GM23338 (cell line): ENCODE measurements around the gene PHC2. TPM values are rescaled to one million over a fixed set of nuclear protein-coding genes. Genes with fewer than 3 reads are reported as not detected.
A peak's percentile ranks its signal among the peaks of the same experiment; 100 is the strongest.

Source experiments
- ATAC-seq: fragments of 200-7000 bp; cut with Tn5 transposase; 3 replicates; pipeline ENCODE4 v1.9.1; 2020
- DNase-seq: peaks from one replicate; pipeline ENCODE4 v3.0.0-alpha.2; 2015; ENCODE audit warnings: low spot score
- H2AFZ ChIP-seq: fragments of 200-600 bp; sonication (generic); 2 replicates; pipeline ENCODE4 v1.8.0; 2016; ENCODE audit warnings: antibody characterized with exemption, mild to moderate bottlenecking, moderate library complexity
- H3F3A ChIP-seq: fragments of 200-600 bp; sonication (generic); replicated peaks from 2 replicates; pipeline ENCODE4 v1.8.0; 2017; ENCODE audit warnings: antibody characterized with exemption, mixed run types, low read depth
- H3K27ac ChIP-seq: fragments of 200-600 bp; sonication (generic); 2 replicates; pipeline ENCODE4 v1.6.1; 2016; ENCODE audit warnings: low read depth
- H3K27me3 ChIP-seq: fragments of 200-600 bp; sonication (generic); 2 replicates; pipeline ENCODE4 v1.8.0; 2016; ENCODE audit warnings: mild to moderate bottlenecking, mixed run types, moderate library complexity; ENCODE audit not compliant: insufficient read depth
- H3K36me3 ChIP-seq: fragments of 200-600 bp; sonication (generic); 2 replicates; pipeline ENCODE4 v1.8.0; 2016; ENCODE audit warnings: mild to moderate bottlenecking; ENCODE audit not compliant: insufficient read depth
- H3K4me1 ChIP-seq: fragments of 200-600 bp; sonication (generic); 2 replicates; pipeline ENCODE4 v1.8.0; 2016; ENCODE audit warnings: mild to moderate bottlenecking, moderate library complexity; ENCODE audit not compliant: insufficient read depth
- H3K4me2 ChIP-seq: fragments of 200-600 bp; sonication (generic); 2 replicates; pipeline ENCODE4 v1.7.1; 2017; ENCODE audit warnings: mixed run types
- H3K4me3 ChIP-seq: fragments of 200-600 bp; sonication (generic); 2 replicates; pipeline ENCODE4 v1.6.1; 2016; ENCODE audit warnings: mixed run types
- H3K79me2 ChIP-seq: fragments of 200-600 bp; sonication (generic); replicated peaks from 2 replicates; pipeline ENCODE4 v1.8.0; 2017; ENCODE audit warnings: mild to moderate bottlenecking; ENCODE audit not compliant: insufficient read depth
- H3K9me2 ChIP-seq: fragments of 200-600 bp; sonication (generic); 2 replicates; pipeline ENCODE4 v1.8.0; 2017; ENCODE audit not compliant: insufficient read depth
- H4K20me1 ChIP-seq: fragments of 200-600 bp; sonication (generic); replicated peaks from 2 replicates; pipeline ENCODE4 v1.8.0; 2017; ENCODE audit warnings: mild to moderate bottlenecking; ENCODE audit not compliant: insufficient read depth
- H3K27ac Mint-ChIP-seq: 2 replicates; pipeline ENCODE4 v1.8.0; 2020; ENCODE audit warnings: inconsistent platforms, mild to moderate bottlenecking, moderate library complexity, mixed read lengths
- H3K27me3 Mint-ChIP-seq: 3 replicates; pipeline ENCODE4 v1.8.0; 2022; ENCODE audit warnings: low read depth, mild to moderate bottlenecking, moderate library complexity, mixed read lengths, inconsistent platforms; ENCODE audit not compliant: insufficient read depth, poor library complexity
- H3K36me3 Mint-ChIP-seq: 3 replicates; pipeline ENCODE4 v1.8.0; 2021; ENCODE audit warnings: low read depth, mild to moderate bottlenecking, inconsistent platforms, moderate library complexity, mixed read lengths
- H3K4me1 Mint-ChIP-seq: 3 replicates; pipeline ENCODE4 v1.8.0; 2020; ENCODE audit warnings: mild to moderate bottlenecking, inconsistent platforms, mixed read lengths
- H3K4me3 Mint-ChIP-seq: 3 replicates; pipeline ENCODE4 v1.8.0; 2021; ENCODE audit warnings: moderate library complexity, mild to moderate bottlenecking, inconsistent platforms, mixed read lengths
- H3K9me3 Mint-ChIP-seq: 3 replicates; pipeline ENCODE4 v1.8.0; 2020; ENCODE audit warnings: moderate library complexity, mild to moderate bottlenecking, inconsistent platforms, mixed read lengths
- EZH2 ChIP-seq: fragments of 200-600 bp; sonication (generic); IDR thresholded peaks from one replicate; pipeline ENCODE4 v1.8.0; 2017; ENCODE audit warnings: antibody characterized with exemption, mild to moderate bottlenecking, low read depth; ENCODE audit not compliant: unreplicated experiment
- JUNB ChIP-seq: IDR thresholded peaks from one replicate; pipeline ENCODE4 v1.6.1; 2016; ENCODE audit warnings: antibody characterized with exemption; ENCODE audit not compliant: unreplicated experiment
- NANOG ChIP-seq: IDR thresholded peaks from 2 replicates; pipeline ENCODE4 v1.6.1; 2016; ENCODE audit warnings: antibody characterized with exemption, borderline replicate concordance
- polyA plus RNA-seq: library from polyadenylated mRNA; unstranded; fragments of >200 nt; fragmentation: Nextera tagmentation; extraction: Ambion mirVana; gene quantifications from 2 replicates; pipeline ENCODE4 v1.2.1, GENCODE V29; 2016
- total RNA-seq: library from RNA; depleted of rRNA; stranded (reverse); fragments of >200 nt; shearing (Covaris generic); gene quantifications from 2 replicates; pipeline ENCODE4 v1.2.3, GENCODE V29; 2014
- TF ChIP-seq, protein P1 (sequence below): fragments of 250-450 bp; sonication (Bioruptor Pico); IDR thresholded peaks from 2 replicates; pipeline ENCODE4 v1.5.0; 2020; ENCODE audit warnings: mild to moderate bottlenecking, moderate library complexity
- TF ChIP-seq, protein P2 (sequence below): IDR thresholded peaks from one replicate; pipeline ENCODE4 v1.6.1; 2018; ENCODE audit warnings: antibody characterized with exemption; ENCODE audit not compliant: unreplicated experiment
- TF ChIP-seq, protein P3 (sequence below): IDR thresholded peaks from 2 replicates; pipeline ENCODE4 v1.6.1; 2016; ENCODE audit warnings: antibody characterized with exemption

Gene PHC2
- total and polyA plus RNA-seq, 2 experiments from 2014 or later, result 1.7 to 7.3 TPM

DNA sequence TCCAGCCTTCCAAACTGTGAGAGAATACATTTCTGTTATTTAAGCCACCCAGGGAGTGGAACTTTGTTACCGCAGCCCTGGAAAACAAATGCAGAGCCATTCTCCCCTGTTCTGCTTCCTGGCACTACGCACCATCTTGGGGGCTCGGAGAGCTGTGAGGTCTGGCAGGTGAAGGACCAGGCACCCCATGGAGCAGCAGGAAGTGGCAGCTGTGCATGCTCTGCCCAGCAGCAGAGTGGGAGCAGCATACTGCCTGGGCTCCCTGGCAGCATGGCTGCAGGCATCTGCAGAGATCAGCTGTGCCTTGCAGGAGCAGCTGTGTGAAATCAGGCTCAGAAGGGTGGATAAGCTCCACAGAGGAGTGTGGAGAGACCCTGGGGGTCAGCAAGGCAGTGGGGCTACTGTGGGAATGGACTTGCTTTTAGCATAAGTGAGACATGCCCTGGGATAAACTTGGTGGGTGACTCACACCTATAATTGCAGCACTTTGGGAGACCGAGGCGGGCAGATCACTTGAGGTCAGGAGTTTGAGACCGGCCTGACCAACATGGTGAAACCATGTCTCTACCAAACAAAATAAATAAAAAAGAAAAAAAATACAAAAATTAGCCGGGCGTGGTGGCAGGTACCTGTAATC lies 23.9 kb upstream of the PHC2 start:
- peaks cover 3% of the 10 kb centered on the region; the same call in 1 of the 2 replicates for H3K4me1 ChIP-seq
- H3K4me2 ChIP-seq, result no peak overlapping the region
- no peak overlapping the region for H3K4me3 ChIP-seq
- H3K9me2 ChIP-seq, result no peaks in the 10 kb centered on the region
- H2AFZ ChIP-seq, result no peak overlapping the region
- Mint-ChIP-seq H3K4me1 (peaks cover 12% of the 10 kb centered on the region), H3K27me3 (peaks cover 4% of the 10 kb centered on the region), H3K9me3 (no peaks in the 10 kb centered on the region), H3K36me3 (no peaks in the 10 kb centered on the region), H3K27ac (no peak overlapping the region), H3K4me3 (no peak overlapping the region)
- no peaks in the 10 kb centered on the region for H3F3A ChIP-seq
- no peaks in the 10 kb centered on the region for H4K20me1 ChIP-seq
- no peak for DNase-seq
- no peak for TF ChIP-seq NANOG
- no peak for TF ChIP-seq JUNB
- no peaks in the 10 kb centered on the region for H3K36me3 ChIP-seq
- H3K79me2 ChIP-seq, result no peaks in the 10 kb centered on the region
- no peaks in the 10 kb centered on the region for H3K27me3 ChIP-seq
- ATAC-seq, result peak; percentile 53; the same call in 2 of the 3 replicates
- no peak overlapping the region for H3K27ac ChIP-seq

DNA sequence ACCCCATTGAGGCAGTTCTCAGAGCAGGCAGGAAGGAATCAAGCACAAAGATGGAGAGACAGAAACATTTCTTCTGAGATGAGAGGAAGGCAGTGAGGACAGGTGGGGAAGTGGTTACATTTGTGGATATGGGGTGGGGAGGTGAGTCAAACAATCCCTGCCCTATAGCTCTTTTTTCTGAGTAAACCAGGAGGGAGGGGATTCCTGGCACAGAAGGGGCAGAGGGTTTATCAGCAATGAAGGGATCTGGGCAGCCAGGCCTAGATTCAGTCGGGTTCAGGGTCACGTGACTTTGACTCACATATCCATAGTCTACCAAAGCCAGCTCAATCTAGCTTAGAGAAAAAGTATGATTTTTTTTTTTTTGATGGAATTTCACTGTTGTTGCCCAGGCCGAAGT lies 15.7 kb upstream of the PHC2 start:
- H3K27me3 ChIP-seq, result no peaks in the 10 kb centered on the region
- no peaks in the 10 kb centered on the region for H3K79me2 ChIP-seq
- Mint-ChIP-seq H3K9me3 (no peaks in the 10 kb centered on the region), H3K4me3 (no peak overlapping the region), H3K4me1 (peaks cover 7% of the 10 kb centered on the region), H3K27ac (no peak overlapping the region), H3K27me3 (peaks cover 9% of the 10 kb centered on the region), H3K36me3 (no peaks in the 10 kb centered on the region)
- DNase-seq (no peak), ATAC-seq (no peak)
- no peaks in the 10 kb centered on the region for H4K20me1 ChIP-seq
- no peak overlapping the region for H3K4me3 ChIP-seq
- TF ChIP-seq, protein P1, sequence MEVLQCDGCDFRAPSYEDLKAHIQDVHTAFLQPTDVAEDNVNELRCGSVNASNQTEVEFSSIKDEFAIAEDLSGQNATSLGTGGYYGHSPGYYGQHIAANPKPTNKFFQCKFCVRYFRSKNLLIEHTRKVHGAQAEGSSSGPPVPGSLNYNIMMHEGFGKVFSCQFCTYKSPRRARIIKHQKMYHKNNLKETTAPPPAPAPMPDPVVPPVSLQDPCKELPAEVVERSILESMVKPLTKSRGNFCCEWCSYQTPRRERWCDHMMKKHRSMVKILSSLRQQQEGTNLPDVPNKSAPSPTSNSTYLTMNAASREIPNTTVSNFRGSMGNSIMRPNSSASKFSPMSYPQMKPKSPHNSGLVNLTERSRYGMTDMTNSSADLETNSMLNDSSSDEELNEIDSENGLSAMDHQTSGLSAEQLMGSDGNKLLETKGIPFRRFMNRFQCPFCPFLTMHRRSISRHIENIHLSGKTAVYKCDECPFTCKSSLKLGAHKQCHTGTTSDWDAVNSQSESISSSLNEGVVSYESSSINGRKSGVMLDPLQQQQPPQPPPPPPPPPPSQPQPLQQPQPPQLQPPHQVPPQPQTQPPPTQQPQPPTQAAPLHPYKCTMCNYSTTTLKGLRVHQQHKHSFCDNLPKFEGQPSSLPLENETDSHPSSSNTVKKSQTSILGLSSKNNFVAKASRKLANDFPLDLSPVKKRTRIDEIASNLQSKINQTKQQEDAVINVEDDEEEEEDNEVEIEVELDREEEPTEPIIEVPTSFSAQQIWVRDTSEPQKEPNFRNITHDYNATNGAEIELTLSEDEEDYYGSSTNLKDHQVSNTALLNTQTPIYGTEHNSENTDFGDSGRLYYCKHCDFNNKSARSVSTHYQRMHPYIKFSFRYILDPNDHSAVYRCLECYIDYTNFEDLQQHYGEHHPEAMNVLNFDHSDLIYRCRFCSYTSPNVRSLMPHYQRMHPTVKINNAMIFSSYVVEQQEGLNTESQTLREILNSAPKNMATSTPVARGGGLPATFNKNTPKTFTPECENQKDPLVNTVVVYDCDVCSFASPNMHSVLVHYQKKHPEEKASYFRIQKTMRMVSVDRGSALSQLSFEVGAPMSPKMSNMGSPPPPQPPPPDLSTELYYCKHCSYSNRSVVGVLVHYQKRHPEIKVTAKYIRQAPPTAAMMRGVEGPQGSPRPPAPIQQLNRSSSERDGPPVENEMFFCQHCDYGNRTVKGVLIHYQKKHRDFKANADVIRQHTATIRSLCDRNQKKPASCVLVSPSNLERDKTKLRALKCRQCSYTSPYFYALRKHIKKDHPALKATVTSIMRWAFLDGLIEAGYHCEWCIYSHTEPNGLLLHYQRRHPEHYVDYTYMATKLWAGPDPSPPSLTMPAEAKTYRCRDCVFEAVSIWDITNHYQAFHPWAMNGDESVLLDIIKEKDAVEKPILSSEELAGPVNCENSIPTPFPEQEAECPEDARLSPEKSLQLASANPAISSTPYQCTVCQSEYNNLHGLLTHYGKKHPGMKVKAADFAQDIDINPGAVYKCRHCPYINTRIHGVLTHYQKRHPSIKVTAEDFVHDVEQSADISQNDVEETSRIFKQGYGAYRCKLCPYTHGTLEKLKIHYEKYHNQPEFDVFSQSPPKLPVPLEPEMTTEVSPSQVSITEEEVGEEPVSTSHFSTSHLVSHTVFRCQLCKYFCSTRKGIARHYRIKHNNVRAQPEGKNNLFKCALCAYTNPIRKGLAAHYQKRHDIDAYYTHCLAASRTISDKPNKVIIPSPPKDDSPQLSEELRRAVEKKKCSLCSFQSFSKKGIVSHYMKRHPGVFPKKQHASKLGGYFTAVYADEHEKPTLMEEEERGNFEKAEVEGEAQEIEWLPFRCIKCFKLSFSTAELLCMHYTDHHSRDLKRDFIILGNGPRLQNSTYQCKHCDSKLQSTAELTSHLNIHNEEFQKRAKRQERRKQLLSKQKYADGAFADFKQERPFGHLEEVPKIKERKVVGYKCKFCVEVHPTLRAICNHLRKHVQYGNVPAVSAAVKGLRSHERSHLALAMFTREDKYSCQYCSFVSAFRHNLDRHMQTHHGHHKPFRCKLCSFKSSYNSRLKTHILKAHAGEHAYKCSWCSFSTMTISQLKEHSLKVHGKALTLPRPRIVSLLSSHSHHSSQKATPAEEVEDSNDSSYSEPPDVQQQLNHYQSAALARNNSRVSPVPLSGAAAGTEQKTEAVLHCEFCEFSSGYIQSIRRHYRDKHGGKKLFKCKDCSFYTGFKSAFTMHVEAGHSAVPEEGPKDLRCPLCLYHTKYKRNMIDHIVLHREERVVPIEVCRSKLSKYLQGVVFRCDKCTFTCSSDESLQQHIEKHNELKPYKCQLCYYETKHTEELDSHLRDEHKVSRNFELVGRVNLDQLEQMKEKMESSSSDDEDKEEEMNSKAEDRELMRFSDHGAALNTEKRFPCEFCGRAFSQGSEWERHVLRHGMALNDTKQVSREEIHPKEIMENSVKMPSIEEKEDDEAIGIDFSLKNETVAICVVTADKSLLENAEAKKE (CRISPR knock-in tag), result no peak
- TF ChIP-seq, protein P2, sequence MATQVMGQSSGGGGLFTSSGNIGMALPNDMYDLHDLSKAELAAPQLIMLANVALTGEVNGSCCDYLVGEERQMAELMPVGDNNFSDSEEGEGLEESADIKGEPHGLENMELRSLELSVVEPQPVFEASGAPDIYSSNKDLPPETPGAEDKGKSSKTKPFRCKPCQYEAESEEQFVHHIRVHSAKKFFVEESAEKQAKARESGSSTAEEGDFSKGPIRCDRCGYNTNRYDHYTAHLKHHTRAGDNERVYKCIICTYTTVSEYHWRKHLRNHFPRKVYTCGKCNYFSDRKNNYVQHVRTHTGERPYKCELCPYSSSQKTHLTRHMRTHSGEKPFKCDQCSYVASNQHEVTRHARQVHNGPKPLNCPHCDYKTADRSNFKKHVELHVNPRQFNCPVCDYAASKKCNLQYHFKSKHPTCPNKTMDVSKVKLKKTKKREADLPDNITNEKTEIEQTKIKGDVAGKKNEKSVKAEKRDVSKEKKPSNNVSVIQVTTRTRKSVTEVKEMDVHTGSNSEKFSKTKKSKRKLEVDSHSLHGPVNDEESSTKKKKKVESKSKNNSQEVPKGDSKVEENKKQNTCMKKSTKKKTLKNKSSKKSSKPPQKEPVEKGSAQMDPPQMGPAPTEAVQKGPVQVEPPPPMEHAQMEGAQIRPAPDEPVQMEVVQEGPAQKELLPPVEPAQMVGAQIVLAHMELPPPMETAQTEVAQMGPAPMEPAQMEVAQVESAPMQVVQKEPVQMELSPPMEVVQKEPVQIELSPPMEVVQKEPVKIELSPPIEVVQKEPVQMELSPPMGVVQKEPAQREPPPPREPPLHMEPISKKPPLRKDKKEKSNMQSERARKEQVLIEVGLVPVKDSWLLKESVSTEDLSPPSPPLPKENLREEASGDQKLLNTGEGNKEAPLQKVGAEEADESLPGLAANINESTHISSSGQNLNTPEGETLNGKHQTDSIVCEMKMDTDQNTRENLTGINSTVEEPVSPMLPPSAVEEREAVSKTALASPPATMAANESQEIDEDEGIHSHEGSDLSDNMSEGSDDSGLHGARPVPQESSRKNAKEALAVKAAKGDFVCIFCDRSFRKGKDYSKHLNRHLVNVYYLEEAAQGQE, result no peak
- TF ChIP-seq, protein P3, sequence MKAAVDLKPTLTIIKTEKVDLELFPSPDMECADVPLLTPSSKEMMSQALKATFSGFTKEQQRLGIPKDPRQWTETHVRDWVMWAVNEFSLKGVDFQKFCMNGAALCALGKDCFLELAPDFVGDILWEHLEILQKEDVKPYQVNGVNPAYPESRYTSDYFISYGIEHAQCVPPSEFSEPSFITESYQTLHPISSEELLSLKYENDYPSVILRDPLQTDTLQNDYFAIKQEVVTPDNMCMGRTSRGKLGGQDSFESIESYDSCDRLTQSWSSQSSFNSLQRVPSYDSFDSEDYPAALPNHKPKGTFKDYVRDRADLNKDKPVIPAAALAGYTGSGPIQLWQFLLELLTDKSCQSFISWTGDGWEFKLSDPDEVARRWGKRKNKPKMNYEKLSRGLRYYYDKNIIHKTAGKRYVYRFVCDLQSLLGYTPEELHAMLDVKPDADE, result no peak
- TF ChIP-seq EZH2, result no peak
- no peak for TF ChIP-seq JUNB
- H3K4me2 ChIP-seq, result no peak overlapping the region
- H2AFZ ChIP-seq, result no peak overlapping the region
- no peaks in the 10 kb centered on the region for H3K36me3 ChIP-seq
- no peak overlapping the region for H3K27ac ChIP-seq
- no peaks in the 10 kb centered on the region for H3F3A ChIP-seq
- H3K9me2 ChIP-seq, result 0 out of 2 replicates have a peak, but pooled peaks cover 4% of the 10 kb centered on the region
- no peaks in the 10 kb centered on the region; the same call in 1 of the 2 replicates for H3K4me1 ChIP-seq
